RPMI8226 (cell line): ENCODE results near the gene NHERF2.

ENCODE experiments used
- DNase-seq: peaks from one replicate; pipeline ENCODE4 v3.0.0-alpha.2; 2015

Gene NHERF2

DNA sequence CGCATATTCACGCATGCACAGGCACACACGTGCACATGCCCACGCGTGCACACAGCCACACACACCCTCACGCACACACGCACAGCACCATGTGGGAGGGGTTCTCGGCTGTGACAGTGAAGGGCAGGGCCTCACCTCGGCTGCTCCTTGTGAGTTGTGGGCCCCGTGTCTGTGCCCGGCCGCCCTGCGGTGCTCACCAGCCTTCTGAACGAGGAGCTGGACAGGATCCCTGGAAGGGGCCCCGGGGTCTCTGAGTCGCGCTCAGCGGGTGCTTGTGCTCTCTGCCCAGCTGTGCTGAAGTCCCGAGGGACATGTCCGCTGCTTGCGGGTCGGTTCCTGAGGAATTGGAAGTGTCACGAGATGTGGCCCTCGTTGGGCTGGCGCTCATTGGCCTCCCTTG is 37.2 kb downstream of the NHERF2 start:
- DNase-seq: no peak

DNA sequence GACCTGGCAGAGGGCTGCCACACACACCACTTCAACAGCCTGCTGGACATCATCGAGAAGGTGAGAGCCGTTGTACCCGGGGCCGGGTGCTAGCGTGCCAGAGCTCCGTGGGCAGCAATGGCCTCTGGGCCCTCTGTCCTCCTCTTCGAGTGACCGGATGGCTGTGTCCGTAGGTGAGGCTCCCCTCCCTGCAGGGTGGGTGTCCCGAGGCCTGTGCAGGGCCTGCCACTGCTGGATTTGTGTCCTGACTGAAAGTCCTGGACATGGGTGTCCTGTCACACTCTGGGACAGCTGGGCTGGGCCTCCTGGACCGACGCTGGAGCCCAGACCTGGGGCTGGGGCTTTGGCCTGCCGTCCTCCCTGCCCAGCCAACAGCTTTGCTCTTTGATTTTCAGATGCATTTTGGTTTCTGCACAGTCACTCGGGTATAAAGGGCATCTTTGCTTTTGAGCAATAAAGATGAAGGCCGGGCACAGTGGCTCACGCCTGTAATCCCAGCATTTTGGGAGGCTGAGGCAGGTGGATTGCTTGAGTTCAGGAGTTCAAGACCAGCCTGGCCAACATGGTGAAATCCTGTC is 37.8 kb downstream of the NHERF2 start:
- no peak for DNase-seq

DNA sequence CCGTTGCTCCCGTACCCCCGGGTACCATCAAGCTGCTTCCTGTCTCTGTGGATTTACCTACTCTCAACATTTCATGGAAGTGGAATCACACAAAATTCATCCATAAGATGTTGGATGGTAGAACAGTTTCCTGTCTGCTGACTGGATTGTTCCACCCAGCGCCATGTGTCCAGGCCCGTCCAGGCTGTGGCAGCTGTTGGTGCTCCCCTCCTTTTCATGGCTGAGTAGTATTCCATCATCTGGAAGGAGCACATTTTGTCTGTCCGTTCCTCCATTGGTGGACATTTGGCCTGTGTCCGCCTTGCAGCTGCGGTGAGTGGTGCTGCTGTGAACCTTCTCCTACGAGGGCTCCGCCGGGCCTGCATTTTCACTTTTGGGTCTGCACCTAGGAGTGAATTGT is 39.4 kb downstream of the NHERF2 start:
- DNase-seq: no peak

DNA sequence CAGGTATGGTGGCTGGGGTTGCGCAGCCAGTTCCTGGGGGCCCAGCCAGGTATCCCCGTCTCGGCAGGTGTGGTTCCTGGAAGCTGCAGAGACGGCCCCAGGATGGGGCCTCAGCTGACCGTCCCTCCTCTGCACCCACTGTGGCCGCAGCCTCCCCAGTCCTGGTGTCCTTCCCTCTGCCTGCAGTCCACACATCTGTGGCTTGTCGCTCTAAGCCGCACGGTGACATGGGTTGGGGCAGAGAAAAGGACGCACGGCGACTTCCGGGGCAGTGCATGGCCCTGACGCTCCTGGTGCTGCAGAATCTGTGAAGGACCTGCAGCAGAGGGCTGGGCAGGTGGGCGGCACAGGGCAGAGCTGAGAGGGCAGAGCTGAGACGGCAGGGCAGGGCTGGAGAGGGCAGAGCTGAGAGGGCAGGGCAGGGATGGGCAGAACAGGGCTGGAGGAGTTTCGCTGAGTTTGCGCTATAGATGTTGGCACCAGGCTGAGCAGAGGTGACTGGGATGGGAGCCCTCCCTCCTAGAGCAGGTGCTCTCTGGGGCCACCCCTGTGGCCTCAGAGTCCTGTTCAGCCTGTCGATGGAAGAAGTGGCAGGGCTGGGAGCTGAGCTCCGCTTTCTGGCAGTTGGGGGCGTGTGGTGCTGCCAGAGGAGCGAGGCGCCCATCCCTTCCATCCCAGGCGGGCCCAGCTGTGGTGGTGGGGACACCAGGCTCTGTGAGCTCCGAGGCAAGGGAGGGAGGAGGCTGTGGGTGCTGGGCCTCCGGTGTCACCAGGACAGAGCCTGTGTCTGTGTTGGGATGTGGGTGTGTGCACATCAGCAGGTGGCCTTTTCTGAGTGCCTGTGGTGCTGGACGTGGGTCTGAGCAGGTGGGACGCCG is 44.1 kb downstream of the NHERF2 start:
- no peak for DNase-seq

- DNase-seq: no peak
Measured at GRCh38 chr16:2071454-2072202, 44.9 kb downstream of the NHERF2 start.

DNA sequence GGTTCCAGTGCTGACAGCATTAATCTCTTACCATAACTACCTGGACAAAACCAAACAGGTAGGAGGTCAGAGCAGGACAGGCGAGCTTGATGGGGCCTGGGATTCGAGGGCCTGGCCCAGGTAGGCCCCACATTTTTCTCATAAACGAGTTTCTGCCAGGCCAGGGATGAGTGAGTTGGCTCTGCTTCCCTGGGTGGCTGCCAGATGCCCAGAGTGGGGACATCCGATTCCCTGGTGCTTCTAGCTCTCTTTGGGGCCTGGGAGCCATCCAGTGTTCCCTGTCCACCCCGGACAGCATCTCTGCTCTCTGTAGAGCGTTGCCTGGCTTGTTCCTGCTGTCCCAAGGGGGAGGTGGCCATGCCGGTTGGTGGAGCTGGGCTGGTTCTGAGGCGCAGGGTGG is 46.2 kb downstream of the NHERF2 start:
- no peak for DNase-seq

GRCh38 chr16:2074071-2074470 is 47.4 kb downstream of the NHERF2 start:
- no peak for DNase-seq

GRCh38 chr16:2075631-2076030 is 48.9 kb downstream of the NHERF2 start:
- DNase-seq: no peak

GRCh38 chr16:2076072-2076865 is 49.6 kb downstream of the NHERF2 start:
- no peak for DNase-seq

GRCh38 chr16:2077016-2077415 is 50.3 kb downstream of the NHERF2 start:
- DNase-seq: no peak

DNA sequence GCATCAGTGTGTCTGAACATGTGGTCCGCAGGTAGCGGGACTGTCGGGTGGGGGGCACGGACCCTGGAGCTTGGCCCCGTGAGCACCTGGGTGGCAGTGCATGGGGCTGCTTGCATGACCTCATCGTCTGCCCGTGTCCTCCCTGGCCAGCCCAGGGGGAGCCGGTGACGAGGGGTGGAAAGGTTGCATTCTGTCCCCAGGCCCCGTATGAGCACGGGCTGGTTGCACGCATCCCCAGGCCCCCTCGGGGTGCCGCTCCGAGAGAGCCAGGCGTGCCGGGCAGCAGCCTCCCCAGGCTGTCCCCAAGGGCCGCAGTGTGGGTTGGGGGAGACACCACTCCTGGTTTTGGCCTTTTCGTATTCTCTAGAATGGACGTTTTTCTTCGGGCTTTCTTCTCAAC is 51.0 kb downstream of the NHERF2 start:
- DNase-seq: no peak

DNA sequence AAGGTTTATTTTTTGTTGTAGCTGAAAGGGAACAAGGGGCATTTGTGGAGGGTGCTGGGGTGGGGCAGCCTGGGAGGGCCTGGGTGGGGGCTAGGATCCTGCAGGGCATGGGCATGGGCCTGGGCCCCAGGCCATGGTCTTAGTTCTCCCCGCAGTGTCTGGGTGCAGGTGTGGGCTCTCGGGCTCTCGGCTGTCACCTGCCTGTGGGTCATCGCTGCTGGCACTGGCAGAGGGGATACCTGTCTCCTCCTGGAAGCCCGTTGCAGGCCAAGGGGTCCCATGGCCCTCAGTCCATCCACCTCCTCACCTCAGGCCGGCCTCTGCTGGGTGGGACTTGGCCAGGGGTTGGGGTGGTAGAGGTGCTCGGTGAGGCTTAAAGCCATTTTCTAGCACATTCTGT is 51.4 kb downstream of the NHERF2 start:
- DNase-seq: no peak

DNA sequence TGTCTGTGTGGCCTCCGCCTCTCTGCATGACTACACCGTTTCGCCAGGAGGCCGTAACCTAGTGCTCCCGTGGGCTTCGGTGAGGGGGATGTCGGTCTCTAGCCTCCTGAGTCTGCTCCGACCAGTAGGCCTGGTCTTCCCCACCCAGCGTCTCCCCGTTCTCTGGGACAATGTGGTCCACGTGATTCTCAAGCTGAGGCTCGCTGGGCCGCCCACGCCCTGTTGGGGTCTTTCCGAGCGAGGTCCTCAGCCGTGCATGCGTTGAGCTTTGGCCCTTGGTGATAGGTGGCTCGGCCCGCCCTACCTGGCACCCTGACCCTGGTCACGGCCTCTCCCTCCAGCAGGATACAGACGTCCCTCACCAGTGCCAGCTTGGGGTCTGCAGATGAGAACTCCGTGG is 52.0 kb downstream of the NHERF2 start:
- no peak for DNase-seq

GRCh38 chr16:2079311-2079800 is 52.7 kb downstream of the NHERF2 start:
- DNase-seq: no peak

DNA sequence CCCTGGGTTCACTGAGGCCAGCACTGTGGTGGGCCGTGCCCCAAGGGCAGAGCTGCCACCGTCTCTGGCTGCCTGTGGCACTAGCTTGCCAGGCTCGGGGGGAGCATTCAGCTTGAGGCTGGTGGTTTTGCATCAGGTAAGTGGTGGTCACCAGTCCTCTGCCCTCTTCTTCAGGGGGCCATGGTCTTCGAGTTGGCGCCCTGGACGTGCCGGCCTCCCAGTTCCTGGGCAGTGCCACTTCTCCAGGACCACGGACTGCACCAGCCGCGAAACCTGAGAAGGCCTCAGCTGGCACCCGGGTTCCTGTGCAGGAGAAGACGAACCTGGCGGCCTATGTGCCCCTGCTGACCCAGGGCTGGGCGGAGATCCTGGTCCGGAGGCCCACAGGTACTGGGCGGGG is 53.3 kb downstream of the NHERF2 start:
- DNase-seq: no peak

- no peak for DNase-seq
Measured at GRCh38 chr16:2081201-2082084, 54.7 kb downstream of the NHERF2 start.

GRCh38 chr16:2082171-2082982 is 55.7 kb downstream of the NHERF2 start:
- DNase-seq: no peak

- no peak for DNase-seq
Measured at GRCh38 chr16:2082983-2083364, 56.3 kb downstream of the NHERF2 start.

- no peak for DNase-seq
Measured at GRCh38 chr16:2083409-2083808, 56.7 kb downstream of the NHERF2 start.

- no peak for DNase-seq
Measured at GRCh38 chr16:2083876-2084780, 57.4 kb downstream of the NHERF2 start.
